DOHH2 (cell line): ENCODE data around the gene ZNF280A.

Experiments used
- EZH2phosphoT487 ChIP-seq: fragments of 200-600 bp; sonication (generic); IDR thresholded peaks from 2 replicates; pipeline ENCODE4 v1.6.1; 2017; ENCODE audit warnings: borderline replicate concordance, mild to moderate bottlenecking, antibody characterized with exemption, low read length, moderate library complexity, mixed read lengths
- TF ChIP-seq, protein P1 (sequence below): fragments of 200-600 bp; sonication (generic); IDR thresholded peaks from one replicate; pipeline ENCODE4 v1.5.1; 2014; ENCODE audit warnings: antibody characterized with exemption, mild to moderate bottlenecking, low read depth, low read length; ENCODE audit not compliant: poor library complexity, severe bottlenecking

DNA sequence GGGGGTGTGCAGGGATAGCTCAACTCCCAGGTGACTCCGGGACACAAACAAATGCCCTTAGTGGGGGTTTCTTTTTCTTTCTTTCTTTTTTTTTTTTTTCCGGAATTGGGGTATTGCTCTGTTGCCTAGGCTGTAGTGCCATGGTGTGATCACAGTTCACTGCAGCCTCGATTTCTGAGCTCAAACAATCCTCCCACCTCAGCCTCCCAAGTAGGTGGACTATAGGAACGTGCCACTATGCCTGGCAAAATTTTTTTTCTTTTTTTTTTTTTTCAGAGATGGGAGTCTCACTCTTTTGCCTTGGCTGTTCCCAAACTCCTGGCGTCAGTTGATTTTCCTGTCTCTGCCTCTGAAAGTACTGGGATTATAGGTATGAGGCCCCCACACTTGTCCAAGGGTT lies 13.8 kb upstream of the ZNF280A start:
- TF ChIP-seq, protein P1, sequence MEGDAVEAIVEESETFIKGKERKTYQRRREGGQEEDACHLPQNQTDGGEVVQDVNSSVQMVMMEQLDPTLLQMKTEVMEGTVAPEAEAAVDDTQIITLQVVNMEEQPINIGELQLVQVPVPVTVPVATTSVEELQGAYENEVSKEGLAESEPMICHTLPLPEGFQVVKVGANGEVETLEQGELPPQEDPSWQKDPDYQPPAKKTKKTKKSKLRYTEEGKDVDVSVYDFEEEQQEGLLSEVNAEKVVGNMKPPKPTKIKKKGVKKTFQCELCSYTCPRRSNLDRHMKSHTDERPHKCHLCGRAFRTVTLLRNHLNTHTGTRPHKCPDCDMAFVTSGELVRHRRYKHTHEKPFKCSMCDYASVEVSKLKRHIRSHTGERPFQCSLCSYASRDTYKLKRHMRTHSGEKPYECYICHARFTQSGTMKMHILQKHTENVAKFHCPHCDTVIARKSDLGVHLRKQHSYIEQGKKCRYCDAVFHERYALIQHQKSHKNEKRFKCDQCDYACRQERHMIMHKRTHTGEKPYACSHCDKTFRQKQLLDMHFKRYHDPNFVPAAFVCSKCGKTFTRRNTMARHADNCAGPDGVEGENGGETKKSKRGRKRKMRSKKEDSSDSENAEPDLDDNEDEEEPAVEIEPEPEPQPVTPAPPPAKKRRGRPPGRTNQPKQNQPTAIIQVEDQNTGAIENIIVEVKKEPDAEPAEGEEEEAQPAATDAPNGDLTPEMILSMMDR = no peak
- TF ChIP-seq EZH2phosphoT487 = no peak
